ENCODE data around the gene PSMC5. TPM values are rescaled to one million over a fixed set of nuclear protein-coding genes. Genes with fewer than 3 reads are reported as not detected.
A peak's percentile ranks its signal among the peaks of the same experiment; 100 is the strongest.

PSMC5 gene
- total RNA-seq, 1 donor from 2014 or later: 92.3 TPM

- peaks cover 37% of the 10 kb centered on the region for H3K36me3 Mint-ChIP-seq (ENCODE audit: low read depth)
- H3K27me3 Mint-ChIP-seq (ENCODE audit: low read depth): no peaks in the 10 kb centered on the region
- DNase-seq (ENCODE audit: low spot score): no peak
Observed at GRCh38 chr17:63826468-63827001, 696 bp upstream of the PSMC5 start.

GRCh38 chr17:63827801-63828221 lies 580 bp downstream of the PSMC5 start:
- Mint-ChIP-seq H3K4me1 (ENCODE audit: low read depth) (peaks cover 36% of the 10 kb centered on the region), H3K4me3 (ENCODE audit: unreplicated experiment) (peak overlapping the region; percentile 99), H3K27ac (ENCODE audit: unreplicated experiment) (peak overlapping the region; percentile 100), H3K36me3 (ENCODE audit: low read depth) (peaks cover 41% of the 10 kb centered on the region), H3K9me3 (ENCODE audit: low read depth) (no peaks in the 10 kb centered on the region), H3K27me3 (ENCODE audit: low read depth) (no peaks in the 10 kb centered on the region)
- no peak for TF ChIP-seq CTCF (IDR thresholded peaks at IDR 0.05)
- no peak for DNase-seq (ENCODE audit: low spot score)

More at GRCh38 chr17:63826468-63827001, 696 bp upstream of the PSMC5 start:
- H3K4me3 Mint-ChIP-seq (ENCODE audit: unreplicated experiment): peak overlapping the region; percentile 99
- no peak for TF ChIP-seq CTCF (IDR thresholded peaks at IDR 0.05)
- H3K9me3 Mint-ChIP-seq (ENCODE audit: low read depth): no peaks in the 10 kb centered on the region
- peaks cover 36% of the 10 kb centered on the region for H3K4me1 Mint-ChIP-seq (ENCODE audit: low read depth)
- peak overlapping the region; percentile 100 for H3K27ac Mint-ChIP-seq (ENCODE audit: unreplicated experiment)

- peak overlapping the region; percentile 4 for H3K4me3 Mint-ChIP-seq (ENCODE audit: unreplicated experiment)
- no peaks in the 10 kb centered on the region for H3K27me3 Mint-ChIP-seq (ENCODE audit: low read depth)
- no peak for DNase-seq (ENCODE audit: low spot score)
- no peak for TF ChIP-seq CTCF (IDR thresholded peaks at IDR 0.05)
- no peak overlapping the region for H3K27ac Mint-ChIP-seq (ENCODE audit: unreplicated experiment)
- H3K36me3 Mint-ChIP-seq (ENCODE audit: low read depth): peaks cover 35% of the 10 kb centered on the region
- no peaks in the 10 kb centered on the region for H3K9me3 Mint-ChIP-seq (ENCODE audit: low read depth)
- peaks cover 33% of the 10 kb centered on the region for H3K4me1 Mint-ChIP-seq (ENCODE audit: low read depth)
Observed at GRCh38 chr17:63828936-63829335, 1.7 kb downstream of the PSMC5 start.

- Mint-ChIP-seq H3K9me3 (ENCODE audit: low read depth) (no peaks in the 10 kb centered on the region), H3K4me1 (ENCODE audit: low read depth) (peaks cover 34% of the 10 kb centered on the region), H3K27ac (ENCODE audit: unreplicated experiment) (no peak overlapping the region), H3K27me3 (ENCODE audit: low read depth) (no peaks in the 10 kb centered on the region), H3K4me3 (ENCODE audit: unreplicated experiment) (no peak overlapping the region), H3K36me3 (ENCODE audit: low read depth) (peaks cover 29% of the 10 kb centered on the region)
- DNase-seq (ENCODE audit: low spot score): no peak
- no peak for TF ChIP-seq CTCF (IDR thresholded peaks at IDR 0.05)
Observed at GRCh38 chr17:63830278-63830677, 3.0 kb downstream of the PSMC5 start.

GRCh38 chr17:63830904-63831491 lies 3.8 kb downstream of the PSMC5 start:
- DNase-seq (ENCODE audit: low spot score): no peak
- Mint-ChIP-seq H3K9me3 (ENCODE audit: low read depth) (no peaks in the 10 kb centered on the region), H3K4me3 (ENCODE audit: unreplicated experiment) (no peak overlapping the region), H3K36me3 (ENCODE audit: low read depth) (peaks cover 29% of the 10 kb centered on the region), H3K4me1 (ENCODE audit: low read depth) (peaks cover 27% of the 10 kb centered on the region), H3K27ac (ENCODE audit: unreplicated experiment) (peak overlapping the region; percentile 76), H3K27me3 (ENCODE audit: low read depth) (no peaks in the 10 kb centered on the region)
- no peak for TF ChIP-seq CTCF (IDR thresholded peaks at IDR 0.05)

Measured in chondrocyte (in vitro differentiated cells).